HepG2 (cell line): ENCODE measurements around the gene NUDT15. TPM values are rescaled to one million over a fixed set of nuclear protein-coding genes. Genes with fewer than 3 reads are reported as not detected.

Experiments used
- ASH2L ChIP-seq: fragments of 300-600, 200-600 bp; sonication (generic); IDR thresholded peaks from 2 replicates; pipeline ENCODE4 v1.7.0; 2017; ENCODE audit warnings: low read depth, mild to moderate bottlenecking, moderate library complexity, mixed read lengths, low read length; ENCODE audit not compliant: insufficient read length
- CEBPG ChIP-seq: IDR thresholded peaks from 2 replicates; pipeline ENCODE4 v1.6.1; 2016
- DNMT1 ChIP-seq: sonication (generic); formaldehyde crosslinking; IDR thresholded peaks from 2 replicates; pipeline ENCODE4 v1.5.1; 2020; ENCODE audit warnings: mild to moderate bottlenecking, missing genetic modification reagents
- EP300 ChIP-seq, 3 experiments: sonication (generic) in 1 of 3; formaldehyde crosslinking in 1 of 3; IDR thresholded peaks; 2 replicates each; pipeline versions ENCODE4 v1.5.1 to v1.6.1; 2011 to 2020; ENCODE audit warnings: low read depth in 2 of 3, low read length in 2 of 3, borderline replicate concordance in 1 of 3, improper control_type of control experiment in 1 of 3, mild to moderate bottlenecking in 1 of 3, missing genetic modification reagents in 1 of 3, moderate library complexity in 1 of 3
- GFI1 ChIP-seq: sonication (generic); formaldehyde crosslinking; IDR thresholded peaks from 2 replicates; pipeline ENCODE4 v1.5.0; 2020; ENCODE audit warnings: missing genetic modification reagents, mild to moderate bottlenecking, borderline replicate concordance
- HDAC2 ChIP-seq: sonication (generic); formaldehyde crosslinking; IDR thresholded peaks from 2 replicates; pipeline ENCODE4 v1.4.0; 2020; ENCODE audit warnings: missing genetic modification reagents
- NR2F2 ChIP-seq: IDR thresholded peaks from 2 replicates; pipeline ENCODE4 v1.6.1; 2012; ENCODE audit warnings: low read depth, inconsistent platforms, borderline replicate concordance
- PITX1 ChIP-seq: sonication (generic); formaldehyde crosslinking; IDR thresholded peaks from 2 replicates; pipeline ENCODE4 v1.5.1; 2020; ENCODE audit warnings: mild to moderate bottlenecking, missing genetic modification reagents
- SOX5 ChIP-seq: IDR thresholded peaks from 2 replicates; pipeline ENCODE4 v1.6.1; 2016; ENCODE audit warnings: borderline replicate concordance
- TFDP2 ChIP-seq: sonication (generic); formaldehyde crosslinking; IDR thresholded peaks from 2 replicates; pipeline ENCODE4 v1.4.0; 2020; ENCODE audit warnings: missing genetic modification reagents
- TOPORS ChIP-seq: sonication (generic); formaldehyde crosslinking; IDR thresholded peaks from 2 replicates; pipeline ENCODE4 v1.8.0; 2023; ENCODE audit warnings: mild to moderate bottlenecking, missing genetic modification reagents
- ZBTB40 ChIP-seq, 2 experiments: fragments of 450-650 bp in 1 of 2; sonication (generic) in 1 of 2; formaldehyde crosslinking in 1 of 2; IDR thresholded peaks; 2 replicates each; pipeline versions ENCODE4 v1.6.1 to v1.8.0; 2016 to 2022; ENCODE audit warnings: antibody characterized with exemption in 1 of 2, mild to moderate bottlenecking in 1 of 2, missing genetic modification reagents in 1 of 2
- ZKSCAN8 ChIP-seq: IDR thresholded peaks from 2 replicates; pipeline ENCODE4 v1.6.1; 2016; ENCODE audit warnings: borderline replicate concordance, missing genetic modification reagents, missing compliant biosample characterization
- ZNF17 ChIP-seq: sonication (generic); formaldehyde crosslinking; IDR thresholded peaks from 2 replicates; pipeline ENCODE4 v1.5.0; 2020; ENCODE audit warnings: mild to moderate bottlenecking, missing genetic modification reagents
- ZNF431 ChIP-seq: sonication (generic); formaldehyde crosslinking; IDR thresholded peaks from 2 replicates; pipeline ENCODE4 v1.9.0; 2022; ENCODE audit warnings: missing genetic modification reagents, low read depth, mild to moderate bottlenecking, borderline replicate concordance
- ZNF484 ChIP-seq: sonication (generic); formaldehyde crosslinking; IDR thresholded peaks from 2 replicates; pipeline ENCODE4 v1.5.1; 2020; ENCODE audit warnings: mild to moderate bottlenecking, low read depth, missing genetic modification reagents, borderline replicate concordance
- ZNF777 ChIP-seq: sonication (generic); formaldehyde crosslinking; IDR thresholded peaks from 2 replicates; pipeline ENCODE4 v1.4.0; 2020; ENCODE audit warnings: missing genetic modification reagents
- polyA plus RNA-seq, 8 experiments: library from polyadenylated mRNA; depleted of rRNA in 3 of 8; stranded (reverse) in 7 of 8; unstranded in 1 of 8; fragments of >200 nt; fragmentation: Illumina TruSeq in 4 of 8; extraction: Trizol in 4 of 8; gene quantifications; 2 replicates each; pipeline versions ENCODE4 v1.2.1 to v1.2.3, GENCODE V29; 2011 to 2016; ENCODE audit warnings: low read depth in 4 of 8, missing spikeins in 1 of 8, mixed read lengths in 1 of 8; ENCODE audit not compliant: insufficient read depth in 1 of 8
- total RNA-seq, 5 experiments: library from RNA; depleted of rRNA; stranded (reverse); fragments of >200 nt; fragmentation: Illumina TruSeq; extraction: Trizol; gene quantifications; 2 replicates each; pipeline ENCODE4 v1.2.3, GENCODE V29; 2016; ENCODE audit warnings: low read depth in 1 of 5
- TF ChIP-seq, protein P1 (sequence below): sonication (generic); formaldehyde crosslinking; conservative IDR thresholded peaks from 2 replicates; pipeline ENCODE4 v1.4.0; 2020; ENCODE audit warnings: missing genetic modification reagents

The NUDT15 gene
- total and polyA plus RNA-seq, 2 of the 13 experiments (the other 11 are each of a cell fraction or from before 2014, with no cell fraction given): 21.3 to 47.3 TPM

DNA sequence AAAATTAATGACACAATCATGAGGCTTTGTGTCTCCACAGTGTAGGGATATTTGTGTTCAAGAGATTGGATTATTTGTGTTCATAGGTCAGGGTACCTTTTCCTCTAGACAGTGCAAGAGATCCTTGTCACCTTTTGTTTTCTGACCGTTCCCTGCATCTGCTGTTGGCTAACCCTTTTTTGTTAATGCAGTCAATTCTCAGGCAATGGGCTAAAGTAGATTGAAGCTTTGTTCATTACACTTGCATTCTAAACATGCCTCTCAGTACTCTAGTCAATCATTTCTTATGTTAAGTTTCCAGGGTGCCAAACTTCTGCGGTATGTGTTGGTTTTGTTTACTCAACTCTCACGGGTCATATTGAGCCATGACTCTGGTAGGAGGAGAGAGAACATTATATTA lies 59.1 kb downstream of the NUDT15 start (continued):
- TF ChIP-seq ZBTB40 (IDR thresholded peaks at IDR 0.05): no peak
- TF ChIP-seq ZBTB40 (CRISPR knock-in tag; IDR thresholded peaks at IDR 0.05): no peak
- TF ChIP-seq TFDP2 (CRISPR knock-in tag): no peak
- peak; percentile 61; the same call in 1 of the 2 replicates for TF ChIP-seq CEBPG (CRISPR knock-in tag)
- TF ChIP-seq EP300 (IDR thresholded peaks at IDR 0.05; ENCODE audit: low read depth in 2 of 2, low read length in 2 of 2): peak in 1 of 2 experiments; percentile 62; a peak in 1 of 4 replicates
- no peak for TF ChIP-seq EP300 (CRISPR knock-in tag; IDR thresholded peaks at IDR 0.05; ENCODE audit: borderline replicate concordance)
- TF ChIP-seq TOPORS (CRISPR knock-in tag): no peak
- TF ChIP-seq NR2F2: 0 out of 2 replicates have a peak, but pooled peaks have one; percentile 32
- no peak for TF ChIP-seq ZNF17 (CRISPR knock-in tag)
- no peak for TF ChIP-seq ZNF484 (CRISPR knock-in tag)
- no peak for TF ChIP-seq ASH2L
- TF ChIP-seq GFI1 (CRISPR knock-in tag): peak; percentile 69
- TF ChIP-seq, protein P1, sequence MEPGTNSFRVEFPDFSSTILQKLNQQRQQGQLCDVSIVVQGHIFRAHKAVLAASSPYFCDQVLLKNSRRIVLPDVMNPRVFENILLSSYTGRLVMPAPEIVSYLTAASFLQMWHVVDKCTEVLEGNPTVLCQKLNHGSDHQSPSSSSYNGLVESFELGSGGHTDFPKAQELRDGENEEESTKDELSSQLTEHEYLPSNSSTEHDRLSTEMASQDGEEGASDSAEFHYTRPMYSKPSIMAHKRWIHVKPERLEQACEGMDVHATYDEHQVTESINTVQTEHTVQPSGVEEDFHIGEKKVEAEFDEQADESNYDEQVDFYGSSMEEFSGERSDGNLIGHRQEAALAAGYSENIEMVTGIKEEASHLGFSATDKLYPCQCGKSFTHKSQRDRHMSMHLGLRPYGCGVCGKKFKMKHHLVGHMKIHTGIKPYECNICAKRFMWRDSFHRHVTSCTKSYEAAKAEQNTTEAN (CRISPR knock-in tag): peak; percentile 38; the same call in 1 of the 2 replicates
- no peak for TF ChIP-seq ZNF431
- TF ChIP-seq ZNF777 (CRISPR knock-in tag): no peak
- no peak for TF ChIP-seq DNMT1 (CRISPR knock-in tag)
- TF ChIP-seq PITX1 (CRISPR knock-in tag): peak; percentile 66; the same call in 1 of the 2 replicates
- peak; percentile 74 for TF ChIP-seq SOX5 (CRISPR knock-in tag)
- peak; percentile 64; the same call in 1 of the 2 replicates for TF ChIP-seq ZKSCAN8 (CRISPR knock-in tag)
- peak; percentile 67 for TF ChIP-seq HDAC2 (CRISPR knock-in tag)
